Fibroblast of lung (primary cell): ENCODE data around the gene SLC28A3. TPM values are rescaled to one million over a fixed set of nuclear protein-coding genes. Genes with fewer than 3 reads are reported as not detected.

Source experiments
- DNase-seq, 2 donors: peaks; one replicate each; pipeline versions ENCODE4 v3.0.0 to v3.0.0-alpha.2; 2010; ENCODE audit warnings: low read depth in 2 of 2
- H2AFZ ChIP-seq: 2 replicates; pipeline ENCODE4 v1.5.1; 2012; ENCODE audit warnings: low read length, control low read depth, inconsistent platforms
- H3K27ac ChIP-seq: 2 replicates; pipeline ENCODE4 v1.5.1; 2011; ENCODE audit warnings: low read length, control low read depth; ENCODE audit not compliant: insufficient read depth
- H3K27me3 ChIP-seq: 2 replicates; pipeline ENCODE4 v1.5.1; 2011; ENCODE audit warnings: mild to moderate bottlenecking, low read length; ENCODE audit not compliant: control insufficient read depth, insufficient read depth
- H3K36me3 ChIP-seq: 2 replicates; pipeline ENCODE4 v1.5.1; 2011; ENCODE audit warnings: low read length; ENCODE audit not compliant: control insufficient read depth, insufficient read depth
- H3K4me1 ChIP-seq: 2 replicates; pipeline ENCODE4 v1.5.1; 2011; ENCODE audit warnings: low read length; ENCODE audit not compliant: control insufficient read depth, insufficient read depth; ENCODE audit errors: extremely low read depth
- H3K4me2 ChIP-seq: 2 replicates; pipeline ENCODE4 v1.5.1; 2011; ENCODE audit warnings: low read length, control low read depth; ENCODE audit not compliant: insufficient read depth; ENCODE audit errors: extremely low read depth
- H3K4me3 ChIP-seq, 4 experiments: fragments of 200-600 bp in 1 of 4; sonication (generic) in 1 of 4; replicated peaks in 1 of 4; 2 replicates each; pipeline ENCODE4 v1.5.1; 2011 to 2016; ENCODE audit warnings: low read length in 4 of 4, low read depth in 3 of 4, mild to moderate bottlenecking in 3 of 4, control low read depth in 2 of 4, inconsistent platforms in 1 of 4, mixed read lengths in 1 of 4; ENCODE audit not compliant: insufficient read depth in 1 of 4; ENCODE audit errors: control extremely low read depth in 1 of 4
- H3K79me2 ChIP-seq: 2 replicates; pipeline ENCODE4 v1.5.1; 2012; ENCODE audit warnings: mild to moderate bottlenecking, low read length, inconsistent platforms; ENCODE audit not compliant: control insufficient read depth, insufficient read depth
- H3K9ac ChIP-seq: 2 replicates; pipeline ENCODE4 v1.5.1; 2011; ENCODE audit warnings: mild to moderate bottlenecking, low read length, control low read depth; ENCODE audit not compliant: insufficient read depth
- H3K9me3 ChIP-seq: 2 replicates; pipeline ENCODE4 v1.5.1; 2012; ENCODE audit warnings: low read depth, low read length; ENCODE audit not compliant: control insufficient read depth, insufficient read depth
- H4K20me1 ChIP-seq: 2 replicates; pipeline ENCODE4 v1.5.1; 2011; ENCODE audit warnings: low read length; ENCODE audit not compliant: control insufficient read depth, insufficient read depth; ENCODE audit errors: extremely low read depth
- EZH2 ChIP-seq: IDR thresholded peaks from 2 replicates; pipeline ENCODE4 v1.5.1; 2012; ENCODE audit warnings: low read length, control low read depth, mild to moderate bottlenecking; ENCODE audit errors: missing control alignments
- polyA plus RNA-seq, 2 donors: library from polyadenylated mRNA; depleted of rRNA in 1 of 2; stranded (reverse) in 1 of 2; unstranded in 1 of 2; fragments of >200 nt; gene quantifications; 2 replicates each; pipeline ENCODE4 v1.2.1, GENCODE V29; 2011 to 2012; ENCODE audit warnings: missing spikeins in 1 of 2
- total RNA-seq: library from RNA; depleted of rRNA; stranded (reverse); fragments of >200 nt; gene quantifications from 2 replicates; pipeline ENCODE4 v1.2.1, GENCODE V29; 2014
- TF ChIP-seq, protein P1 (sequence below), 2 donors: IDR thresholded peaks in 1 of 2; conservative IDR thresholded peaks in 1 of 2; 1 replicate in 1 of 2; 2 replicates in 1 of 2; pipeline ENCODE4 v1.5.1; 2011 to 2012; ENCODE audit warnings: low read length in 2 of 2, control low read depth in 1 of 2, inconsistent platforms in 1 of 2, low read depth in 1 of 2, mild to moderate bottlenecking in 1 of 2

SLC28A3 gene
- total and polyA plus RNA-seq, 2 donors (not counting 1 experiment from before 2014, with no cell fraction given) = 0.17 to 0.75 TPM

DNA sequence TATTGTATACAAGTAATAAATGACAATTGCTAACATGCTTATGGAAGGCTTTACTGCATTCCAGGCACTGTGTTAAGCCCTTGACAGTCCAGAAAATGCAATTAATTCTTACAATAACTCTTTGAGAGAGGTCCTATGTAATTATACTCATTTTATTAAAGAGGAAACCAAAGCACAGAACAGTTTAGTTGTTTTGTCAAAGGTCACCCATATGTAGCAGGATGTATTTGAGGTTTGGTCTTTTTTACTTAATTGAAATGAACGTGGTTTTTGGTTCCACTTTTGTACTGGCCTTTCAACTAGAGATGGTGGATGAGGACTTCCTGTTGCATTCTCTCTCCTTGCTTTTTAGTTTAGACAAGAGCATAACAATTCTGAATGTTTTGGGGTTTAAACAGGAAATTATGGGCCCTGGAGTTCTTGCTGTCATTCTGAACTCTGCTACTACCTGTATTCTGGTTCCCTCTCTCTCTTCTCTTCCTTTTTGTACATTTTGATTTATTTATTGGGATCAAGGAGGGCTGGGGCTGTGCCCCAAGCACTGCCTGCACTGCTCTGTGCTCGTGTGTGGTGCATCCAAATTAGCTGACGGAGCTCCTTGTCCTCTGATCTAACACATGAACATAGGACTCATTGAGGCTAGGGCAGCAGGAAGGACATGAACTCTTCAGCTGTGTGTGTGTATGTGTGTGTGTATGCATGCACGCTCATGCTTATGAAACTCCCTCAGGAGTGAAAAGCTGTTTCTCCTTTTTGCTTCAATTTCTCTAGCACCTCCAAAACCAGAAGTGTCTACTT lies 47.4 kb downstream of the SLC28A3 start:
- no peaks in the 10 kb centered on the region for H3K9me3 ChIP-seq
- no peak overlapping the region for H2AFZ ChIP-seq
- peaks cover 12% of the 10 kb centered on the region for H3K4me1 ChIP-seq
- no peaks in the 10 kb centered on the region for H3K27me3 ChIP-seq
- no peaks in the 10 kb centered on the region for H4K20me1 ChIP-seq
- no peaks in the 10 kb centered on the region for H3K36me3 ChIP-seq
- H3K9ac ChIP-seq = no peak overlapping the region
- H3K4me2 ChIP-seq = no peak overlapping the region
- no peak overlapping the region for H3K27ac ChIP-seq
- no peak overlapping the region for H3K4me3 ChIP-seq
- no peaks in the 10 kb centered on the region for H3K79me2 ChIP-seq
- DNase-seq = no peak
- no peak for TF ChIP-seq EZH2
- TF ChIP-seq, protein P1, sequence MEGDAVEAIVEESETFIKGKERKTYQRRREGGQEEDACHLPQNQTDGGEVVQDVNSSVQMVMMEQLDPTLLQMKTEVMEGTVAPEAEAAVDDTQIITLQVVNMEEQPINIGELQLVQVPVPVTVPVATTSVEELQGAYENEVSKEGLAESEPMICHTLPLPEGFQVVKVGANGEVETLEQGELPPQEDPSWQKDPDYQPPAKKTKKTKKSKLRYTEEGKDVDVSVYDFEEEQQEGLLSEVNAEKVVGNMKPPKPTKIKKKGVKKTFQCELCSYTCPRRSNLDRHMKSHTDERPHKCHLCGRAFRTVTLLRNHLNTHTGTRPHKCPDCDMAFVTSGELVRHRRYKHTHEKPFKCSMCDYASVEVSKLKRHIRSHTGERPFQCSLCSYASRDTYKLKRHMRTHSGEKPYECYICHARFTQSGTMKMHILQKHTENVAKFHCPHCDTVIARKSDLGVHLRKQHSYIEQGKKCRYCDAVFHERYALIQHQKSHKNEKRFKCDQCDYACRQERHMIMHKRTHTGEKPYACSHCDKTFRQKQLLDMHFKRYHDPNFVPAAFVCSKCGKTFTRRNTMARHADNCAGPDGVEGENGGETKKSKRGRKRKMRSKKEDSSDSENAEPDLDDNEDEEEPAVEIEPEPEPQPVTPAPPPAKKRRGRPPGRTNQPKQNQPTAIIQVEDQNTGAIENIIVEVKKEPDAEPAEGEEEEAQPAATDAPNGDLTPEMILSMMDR (conservative IDR thresholded peaks at IDR 0.05 in 1 of 2, IDR thresholded peaks at IDR 0.05 in 1 of 2; ENCODE audit: low read depth in 1 of 2, low read length in 2 of 2) = no peak

DNA sequence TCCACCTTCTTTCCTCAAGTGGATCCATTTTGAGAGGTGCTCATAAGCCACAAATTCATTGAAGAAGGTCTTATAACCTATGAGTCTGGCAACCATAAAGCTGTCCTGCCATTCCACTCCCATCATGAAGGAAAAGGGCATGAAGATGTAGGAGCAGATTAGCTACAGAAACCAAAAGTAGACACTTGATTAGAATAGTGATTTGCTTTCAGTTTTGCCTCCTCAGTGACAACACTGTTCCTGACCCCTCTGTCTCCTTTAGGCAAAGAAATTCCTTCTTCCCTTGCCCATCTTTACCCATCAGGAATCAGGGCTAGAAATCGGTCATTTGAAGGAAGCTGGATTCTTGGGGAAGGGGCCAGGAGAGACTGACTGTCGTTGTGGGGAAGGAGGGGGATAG lies 55.2 kb downstream of the SLC28A3 start:
- Histone ChIP-seq H3K36me3 (no peaks in the 10 kb centered on the region), H4K20me1 (no peaks in the 10 kb centered on the region), H3K27ac (no peak overlapping the region), H2AFZ (peak overlapping the region; percentile 19), H3K27me3 (no peaks in the 10 kb centered on the region), H3K4me3 (no peak overlapping the region), H3K9ac (no peak overlapping the region), H3K9me3 (no peaks in the 10 kb centered on the region), H3K4me1 (no peaks in the 10 kb centered on the region), H3K4me2 (no peak overlapping the region), H3K79me2 (no peaks in the 10 kb centered on the region)
- DNase-seq = no peak
- TF ChIP-seq EZH2 = no peak
- TF ChIP-seq, protein P1 (conservative IDR thresholded peaks at IDR 0.05 in 1 of 2, IDR thresholded peaks at IDR 0.05 in 1 of 2; ENCODE audit: low read depth in 1 of 2, low read length in 2 of 2) = no peak

DNA sequence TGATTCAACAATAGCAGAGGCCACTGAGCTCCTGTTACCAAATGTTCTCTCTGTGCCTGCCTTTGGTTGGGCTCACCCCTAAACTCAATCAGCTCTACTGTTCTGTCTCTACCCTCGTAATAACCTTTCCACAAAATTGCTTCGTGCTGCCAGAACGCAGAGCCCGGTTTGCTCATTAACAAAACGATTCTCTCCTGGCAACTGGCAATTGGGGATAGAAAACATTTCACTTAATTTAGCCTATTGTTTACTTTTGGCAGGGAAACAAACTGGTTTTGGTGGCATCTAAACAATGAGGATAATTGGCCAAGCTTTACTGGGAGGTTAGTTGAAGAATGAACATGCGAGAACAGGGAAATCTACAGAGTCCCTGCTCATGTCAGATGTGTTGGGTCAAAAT lies 56.6 kb downstream of the SLC28A3 start:
- H3K27me3 ChIP-seq = no peaks in the 10 kb centered on the region
- no peak for TF ChIP-seq EZH2
- H3K4me3 ChIP-seq = no peak overlapping the region
- DNase-seq = no peak
- no peak overlapping the region for H3K4me2 ChIP-seq
- H3K36me3 ChIP-seq = no peaks in the 10 kb centered on the region
- no peak overlapping the region for H3K27ac ChIP-seq
- H3K4me1 ChIP-seq = no peaks in the 10 kb centered on the region
- H3K9ac ChIP-seq = no peak overlapping the region
- no peak overlapping the region for H2AFZ ChIP-seq
- H3K9me3 ChIP-seq = no peaks in the 10 kb centered on the region
- H3K79me2 ChIP-seq = no peaks in the 10 kb centered on the region
- H4K20me1 ChIP-seq = no peaks in the 10 kb centered on the region
